K562 (cell line): ENCODE data around the gene ADK. TPM values are rescaled to one million over a fixed set of nuclear protein-coding genes. Genes with fewer than 3 reads are reported as not detected.

Source experiments
- ATF1 ChIP-seq, 2 experiments: fragments of 450-650 bp in 1 of 2; IDR thresholded peaks; 2 replicates each; pipeline ENCODE4 v1.6.1; 2016; ENCODE audit warnings: missing compliant biosample characterization in 1 of 2, missing genetic modification characterization in 1 of 2
- BRD9 ChIP-seq: fragments of 450-650 bp; IDR thresholded peaks from 2 replicates; pipeline ENCODE4 v1.6.1; 2018; ENCODE audit warnings: low read depth; ENCODE audit not compliant: partially characterized antibody
- CHD4 ChIP-seq: fragments of 200-600 bp; sonication (generic); IDR thresholded peaks from 3 replicates; pipeline ENCODE4 v1.6.1; 2012; ENCODE audit warnings: low read depth, mild to moderate bottlenecking, mixed read lengths, low read length, inconsistent platforms; ENCODE audit not compliant: insufficient read depth, insufficient replicate concordance, poor library complexity, severe bottlenecking
- CREB3 ChIP-seq: fragments of 450-650 bp; conservative IDR thresholded peaks from 2 replicates; pipeline ENCODE4 v1.6.1; 2016; ENCODE audit warnings: missing genetic modification characterization, low read depth, mild to moderate bottlenecking, missing compliant biosample characterization, moderate library complexity
- ELF2 ChIP-seq: fragments of 250-450 bp; sonication (Bioruptor Pico); IDR thresholded peaks from 2 replicates; pipeline ENCODE4 v1.5.0; 2021; ENCODE audit warnings: mild to moderate bottlenecking
- FOSL1 ChIP-seq: fragments of 200-800 bp; sonication (Bioruptor generic); conservative IDR thresholded peaks from 2 replicates; pipeline ENCODE4 v1.6.1; 2016; ENCODE audit warnings: missing genetic modification characterization, missing compliant biosample characterization
- HLTF ChIP-seq: fragments of 450-650 bp; IDR thresholded peaks from 2 replicates; pipeline ENCODE4 v1.6.1; 2016
- JUND ChIP-seq, 2 experiments: IDR thresholded peaks; 2 replicates in 1 of 2; 3 replicates in 1 of 2; pipeline ENCODE4 v1.6.1; 2011; ENCODE audit warnings: borderline replicate concordance in 2 of 2, low read depth in 2 of 2, low read length in 2 of 2, improper control_type of control experiment in 1 of 2, missing biosample characterization in 1 of 2, missing genetic modification characterization in 1 of 2, missing genetic modification reagents in 1 of 2
- NCOR1 ChIP-seq: fragments of 450-650 bp; IDR thresholded peaks from 2 replicates; pipeline ENCODE4 v1.6.1; 2016; ENCODE audit warnings: mild to moderate bottlenecking, moderate library complexity
- NR2C1 ChIP-seq, 2 experiments: fragments of 450-650 bp; IDR thresholded peaks; 2 replicates each; pipeline ENCODE4 v1.6.1; 2017; ENCODE audit warnings: mild to moderate bottlenecking in 2 of 2, antibody characterized with exemption in 1 of 2, inconsistent platforms in 1 of 2, missing compliant biosample characterization in 1 of 2, missing genetic modification characterization in 1 of 2
- PTBP1 ChIP-seq: fragments of 200-400 bp; formaldehyde crosslinking; IDR thresholded peaks from 2 replicates; pipeline ENCODE4 v1.6.1; 2017; ENCODE audit warnings: low read depth, low read length
- SMARCC2 ChIP-seq: fragments of 450-650 bp; IDR thresholded peaks from 2 replicates; pipeline ENCODE4 v1.6.1; 2017; ENCODE audit warnings: antibody characterized with exemption, moderate library complexity, mild to moderate bottlenecking, low read depth
- SUPT5H ChIP-seq: fragments of 450-650 bp; IDR thresholded peaks from 2 replicates; pipeline ENCODE4 v1.6.1; 2016
- THAP7 ChIP-seq: fragments of 250-450 bp; sonication (Bioruptor Pico); IDR thresholded peaks from 2 replicates; pipeline ENCODE4 v1.5.0; 2021
- ZC3H11A ChIP-seq: IDR thresholded peaks from 2 replicates; pipeline ENCODE4 v1.6.1; 2012; ENCODE audit warnings: low read depth, low read length, improper control_type of control experiment
- ZNF121 ChIP-seq: sonication (generic); formaldehyde crosslinking; conservative IDR thresholded peaks from 2 replicates; pipeline ENCODE4 v1.8.0; 2022; ENCODE audit warnings: missing genetic modification reagents
- ZNF699 ChIP-seq: fragments of 250-450 bp; sonication (Bioruptor Pico); IDR thresholded peaks from 2 replicates; pipeline ENCODE4 v1.8.0; 2021; ENCODE audit warnings: mild to moderate bottlenecking, moderate library complexity; ENCODE audit not compliant: insufficient replicate concordance
- ZNF707 ChIP-seq: fragments of 250-450 bp; sonication (Bioruptor Pico); conservative IDR thresholded peaks from 2 replicates; pipeline ENCODE4 v1.8.0; 2022; ENCODE audit warnings: inconsistent platforms, mild to moderate bottlenecking, moderate library complexity
- polyA plus RNA-seq, 8 experiments: library from polyadenylated mRNA; depleted of rRNA in 4 of 8; stranded (reverse) in 5 of 8; unstranded in 3 of 8; fragments of >200 nt; fragmentation: Nextera tagmentation in 2 of 8; fragmentation: Illumina TruSeq in 1 of 8; extraction: Ambion mirVana in 2 of 8; extraction: Trizol in 1 of 8; gene quantifications; 2 replicates each; pipeline versions ENCODE4 v1.2.1 to v1.2.3, GENCODE V29; 2011 to 2014; ENCODE audit warnings: inconsistent platforms in 1 of 8, missing spikeins in 1 of 8
- total RNA-seq, 7 experiments: library from RNA; depleted of rRNA in 6 of 7; stranded (reverse); fragments of >200 nt in 6 of 7; fragmentation: Illumina TruSeq in 2 of 7; extraction: Trizol in 2 of 7; gene quantifications; 2 replicates each; pipeline versions ENCODE4 v1.2.1 to v1.2.3, GENCODE V29; 2011 to 2021; ENCODE audit warnings: low replicate concordance in 1 of 7
- TF ChIP-seq, protein P1 (sequence below): sonication (generic); formaldehyde crosslinking; IDR thresholded peaks from 2 replicates; pipeline ENCODE4 v1.8.0; 2022; ENCODE audit warnings: mild to moderate bottlenecking, missing genetic modification reagents
- TF ChIP-seq, protein P2 (sequence below): sonication (generic); formaldehyde crosslinking; IDR thresholded peaks from 2 replicates; pipeline ENCODE4 v1.8.1; 2023; ENCODE audit warnings: mild to moderate bottlenecking, missing genetic modification reagents
- TF ChIP-seq, protein P3 (sequence below): fragments of 450-650 bp; formaldehyde crosslinking; IDR thresholded peaks from 2 replicates; pipeline ENCODE4 v1.4.0; 2020; ENCODE audit warnings: mild to moderate bottlenecking, moderate library complexity

Gene ADK
- total and polyA plus RNA-seq, 9 of the 15 experiments (the other 6 are each of a cell fraction or from before 2014, with no cell fraction given): 54.2 to 97.8 (median 73.6) TPM

GRCh38 chr10:74150990-74151878, at the start of gene ADK (continued):
- TF ChIP-seq, protein P1, sequence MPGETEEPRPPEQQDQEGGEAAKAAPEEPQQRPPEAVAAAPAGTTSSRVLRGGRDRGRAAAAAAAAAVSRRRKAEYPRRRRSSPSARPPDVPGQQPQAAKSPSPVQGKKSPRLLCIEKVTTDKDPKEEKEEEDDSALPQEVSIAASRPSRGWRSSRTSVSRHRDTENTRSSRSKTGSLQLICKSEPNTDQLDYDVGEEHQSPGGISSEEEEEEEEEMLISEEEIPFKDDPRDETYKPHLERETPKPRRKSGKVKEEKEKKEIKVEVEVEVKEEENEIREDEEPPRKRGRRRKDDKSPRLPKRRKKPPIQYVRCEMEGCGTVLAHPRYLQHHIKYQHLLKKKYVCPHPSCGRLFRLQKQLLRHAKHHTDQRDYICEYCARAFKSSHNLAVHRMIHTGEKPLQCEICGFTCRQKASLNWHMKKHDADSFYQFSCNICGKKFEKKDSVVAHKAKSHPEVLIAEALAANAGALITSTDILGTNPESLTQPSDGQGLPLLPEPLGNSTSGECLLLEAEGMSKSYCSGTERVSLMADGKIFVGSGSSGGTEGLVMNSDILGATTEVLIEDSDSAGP (CRISPR knock-in tag): no peak
- TF ChIP-seq ELF2 (CRISPR knock-in tag) (no peak), ZNF699 (CRISPR knock-in tag) (no peak), BRD9 (no peak), ATF1 (CRISPR knock-in tag; IDR thresholded peaks at IDR 0.05) (no peak), ATF1 (tag; IDR thresholded peaks at IDR 0.05) (peak; percentile 92), JUND (IDR thresholded peaks at IDR 0.05; ENCODE audit: borderline replicate concordance, low read depth, low read length) (no peak; the same call in 1 of the 2 replicates), JUND (tag; IDR thresholded peaks at IDR 0.05; ENCODE audit: borderline replicate concordance, low read depth, low read length) (no peak), NR2C1 (IDR thresholded peaks at IDR 0.05) (no peak), NR2C1 (tag; IDR thresholded peaks at IDR 0.05) (no peak), ZC3H11A (no peak), SUPT5H (peak; percentile 87), ZNF707 (CRISPR knock-in tag) (no peak), HLTF (peak; percentile 83; the same call in 1 of the 2 replicates), FOSL1 (tag) (no peak; the same call in 1 of the 2 replicates), THAP7 (CRISPR knock-in tag) (no peak), NCOR1 (no peak), PTBP1 (no peak), ZNF121 (0 out of 2 replicates have a peak, but pooled peaks have one; percentile 8), SMARCC2 (no peak), CREB3 (no peak), CHD4 (peak; percentile 68)
- TF ChIP-seq, protein P2, sequence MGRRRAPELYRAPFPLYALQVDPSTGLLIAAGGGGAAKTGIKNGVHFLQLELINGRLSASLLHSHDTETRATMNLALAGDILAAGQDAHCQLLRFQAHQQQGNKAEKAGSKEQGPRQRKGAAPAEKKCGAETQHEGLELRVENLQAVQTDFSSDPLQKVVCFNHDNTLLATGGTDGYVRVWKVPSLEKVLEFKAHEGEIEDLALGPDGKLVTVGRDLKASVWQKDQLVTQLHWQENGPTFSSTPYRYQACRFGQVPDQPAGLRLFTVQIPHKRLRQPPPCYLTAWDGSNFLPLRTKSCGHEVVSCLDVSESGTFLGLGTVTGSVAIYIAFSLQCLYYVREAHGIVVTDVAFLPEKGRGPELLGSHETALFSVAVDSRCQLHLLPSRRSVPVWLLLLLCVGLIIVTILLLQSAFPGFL (CRISPR knock-in tag): no peak
- TF ChIP-seq, protein P3, sequence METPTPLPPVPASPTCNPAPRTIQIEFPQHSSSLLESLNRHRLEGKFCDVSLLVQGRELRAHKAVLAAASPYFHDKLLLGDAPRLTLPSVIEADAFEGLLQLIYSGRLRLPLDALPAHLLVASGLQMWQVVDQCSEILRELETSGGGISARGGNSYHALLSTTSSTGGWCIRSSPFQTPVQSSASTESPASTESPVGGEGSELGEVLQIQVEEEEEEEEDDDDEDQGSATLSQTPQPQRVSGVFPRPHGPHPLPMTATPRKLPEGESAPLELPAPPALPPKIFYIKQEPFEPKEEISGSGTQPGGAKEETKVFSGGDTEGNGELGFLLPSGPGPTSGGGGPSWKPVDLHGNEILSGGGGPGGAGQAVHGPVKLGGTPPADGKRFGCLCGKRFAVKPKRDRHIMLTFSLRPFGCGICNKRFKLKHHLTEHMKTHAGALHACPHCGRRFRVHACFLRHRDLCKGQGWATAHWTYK (CRISPR knock-in tag): no peak
